Keratinocyte (primary cell): ENCODE results near the gene MYO1D. TPM values are rescaled to one million over a fixed set of nuclear protein-coding genes. Genes with fewer than 3 reads are reported as not detected.

ENCODE experiments used
- DNase-seq: peaks from one replicate; pipeline ENCODE4 v3.0.0-alpha.2; 2011; ENCODE audit warnings: low read depth, missing footprints, low spot score
- FAIRE-seq: peaks from 2 replicates; lab custom pipeline; 2011; peaks lifted over from hg19 to GRCh38; lab: Jason Lieb, UNC
- H2AFZ ChIP-seq: 2 replicates; pipeline ENCODE4 v1.6.0; 2012; ENCODE audit warnings: low read length, control low read depth, inconsistent platforms; ENCODE audit not compliant: control insufficient read depth
- H3K27ac ChIP-seq: 2 replicates; pipeline ENCODE4 v1.5.1; 2011; ENCODE audit warnings: low read length; ENCODE audit not compliant: control insufficient read depth, insufficient read depth
- H3K27me3 ChIP-seq: 3 replicates; pipeline ENCODE4 v1.6.0; 2011; ENCODE audit warnings: low read length; ENCODE audit not compliant: control insufficient read depth, insufficient read depth; ENCODE audit errors: extremely low read depth
- H3K36me3 ChIP-seq, 2 experiments: 2 replicates in 1 of 2; 3 replicates in 1 of 2; pipeline ENCODE4 v1.5.1; 2011; ENCODE audit warnings: low read length in 2 of 2, mild to moderate bottlenecking in 1 of 2; ENCODE audit not compliant: control insufficient read depth in 2 of 2, insufficient read depth in 2 of 2; ENCODE audit errors: extremely low read depth in 1 of 2
- H3K4me1 ChIP-seq: 3 replicates; pipeline ENCODE4 v1.5.1; 2011; ENCODE audit warnings: low read length; ENCODE audit not compliant: control insufficient read depth, insufficient read depth; ENCODE audit errors: extremely low read depth
- H3K4me2 ChIP-seq: 3 replicates; pipeline ENCODE4 v1.6.0; 2011; ENCODE audit warnings: low read depth, low read length; ENCODE audit not compliant: control insufficient read depth, insufficient read depth; ENCODE audit errors: extremely low read depth
- H3K4me3 ChIP-seq, 3 experiments: fragments of 200-600 bp in 1 of 3; sonication (generic) in 1 of 3; 2 replicates in 2 of 3; 3 replicates in 1 of 3; pipeline ENCODE4 v1.5.1; 2011 to 2016; ENCODE audit warnings: low read length in 3 of 3, mild to moderate bottlenecking in 3 of 3, control low read depth in 2 of 3, inconsistent platforms in 1 of 3, low read depth in 1 of 3, mixed read lengths in 1 of 3, mixed run types in 1 of 3, moderate library complexity in 1 of 3; ENCODE audit not compliant: control insufficient read depth in 2 of 3, insufficient read depth in 2 of 3; ENCODE audit errors: extremely low read depth in 1 of 3
- H3K79me2 ChIP-seq: 2 replicates; pipeline ENCODE4 v1.6.0; 2012; ENCODE audit warnings: low read length; ENCODE audit not compliant: control insufficient read depth, insufficient read depth
- H3K9ac ChIP-seq: 3 replicates; pipeline ENCODE4 v1.6.0; 2011; ENCODE audit warnings: low read length; ENCODE audit not compliant: control insufficient read depth, insufficient read depth; ENCODE audit errors: extremely low read depth
- H3K9me1 ChIP-seq: 3 replicates; pipeline ENCODE4 v1.6.0; 2011; ENCODE audit warnings: low read length; ENCODE audit not compliant: control insufficient read depth, insufficient read depth; ENCODE audit errors: extremely low read depth
- H3K9me3 ChIP-seq: 2 replicates; pipeline ENCODE4 v1.5.1; 2012; ENCODE audit warnings: low read depth, low read length; ENCODE audit not compliant: control insufficient read depth
- H4K20me1 ChIP-seq: 3 replicates; pipeline ENCODE4 v1.6.0; 2011; ENCODE audit warnings: low read length; ENCODE audit not compliant: control insufficient read depth, insufficient read depth; ENCODE audit errors: extremely low read depth
- CTCF ChIP-seq, 3 experiments: IDR thresholded peaks in 1 of 3; conservative IDR thresholded peaks in 1 of 3; optimal IDR thresholded peaks in 1 of 3; 2 replicates in 2 of 3; 3 replicates in 1 of 3; pipeline versions ENCODE3 to v1.5.1; 2011; ENCODE audit warnings: low read length in 3 of 3, mild to moderate bottlenecking in 3 of 3, moderate library complexity in 2 of 3, control low read depth in 1 of 3, inconsistent platforms in 1 of 3; ENCODE audit not compliant: insufficient read depth in 2 of 3; ENCODE audit errors: extremely low read depth in 1 of 3
- EZH2 ChIP-seq: IDR thresholded peaks from one replicate; pipeline ENCODE4 v1.6.1; 2012; ENCODE audit warnings: inconsistent platforms, mild to moderate bottlenecking, low read length, moderate library complexity
- dilution Hi-C: fragments of 300-500 bp; cut with MboI; formaldehyde crosslinking; loops from one replicate; pipeline ENCODE4 v1.7.0; 2020; ENCODE audit warnings: low sequenced_read_pairs; ENCODE audit not compliant: extremely low pct_ligation_motif_present
- polyA plus RNA-seq, 5 experiments: library from polyadenylated mRNA; depleted of rRNA in 3 of 5; stranded (reverse) in 3 of 5; stranded (forward) in 1 of 5; unstranded in 1 of 5; fragments of >200 nt; gene quantifications; 1 replicate in 1 of 5; 2 replicates in 3 of 5; 3 replicates in 1 of 5; pipeline versions ENCODE4 v1.2.1 to v1.2.3, GENCODE V29; 2011 to 2012; ENCODE audit warnings: missing spikeins in 2 of 5, low read depth in 1 of 5, low replicate concordance in 1 of 5

The MYO1D gene
- polyA plus RNA-seq, 1 donor (not counting 4 experiments of a cell fraction or from before 2014, with no cell fraction given) = 33.7 TPM

DNA sequence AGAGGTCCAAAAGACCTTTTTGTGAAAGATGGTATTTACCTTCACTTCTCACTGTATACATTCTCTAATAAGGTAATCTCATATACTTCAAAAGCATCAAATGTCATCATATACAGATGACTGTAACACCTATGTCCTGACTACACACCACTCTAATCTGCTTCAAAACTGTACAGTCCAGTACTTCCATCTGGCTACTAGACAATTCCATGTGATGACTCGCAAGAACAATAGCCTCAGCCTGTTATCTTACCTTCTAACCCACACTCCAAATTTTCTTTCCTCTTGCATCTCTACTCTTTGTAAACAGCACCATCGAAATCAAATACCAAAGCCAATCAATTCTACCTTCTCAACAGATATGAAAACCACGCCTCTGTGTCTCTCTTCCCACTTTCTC is 24.1 kb downstream of the MYO1D start:
- no peak overlapping the region for H3K4me3 ChIP-seq
- H2AFZ ChIP-seq = no peak overlapping the region
- H3K9ac ChIP-seq = no peak overlapping the region
- no peaks in the 10 kb centered on the region for H3K9me1 ChIP-seq
- no peaks in the 10 kb centered on the region for H3K9me3 ChIP-seq
- H3K4me2 ChIP-seq = no peak overlapping the region
- no peaks in the 10 kb centered on the region for H3K27me3 ChIP-seq
- peaks cover 12% of the 10 kb centered on the region for H3K79me2 ChIP-seq
- dilution Hi-C loops = no loop called here
- H3K4me1 ChIP-seq = peaks cover 26% of the 10 kb centered on the region
- FAIRE-seq (peak; percentile 58), DNase-seq (no peak)
- TF ChIP-seq CTCF (optimal IDR thresholded peaks at IDR 0.05 in 1 of 3, IDR thresholded peaks at IDR 0.05 in 1 of 3, conservative IDR thresholded peaks at IDR 0.05 in 1 of 3; ENCODE audit: extremely low read depth in 1 of 3, insufficient read depth in 2 of 3, low read length in 3 of 3) = no peak
- no peak overlapping the region for H3K27ac ChIP-seq
- no peaks in the 10 kb centered on the region for H4K20me1 ChIP-seq
- H3K36me3 ChIP-seq = no peaks in the 10 kb centered on the region

GRCh38 chr17:32849879-32850278 is 27.0 kb downstream of the MYO1D start:
- FAIRE-seq (no peak), DNase-seq (no peak)
- Histone ChIP-seq H3K4me3 (no peak overlapping the region), H2AFZ (no peak overlapping the region), H3K9me3 (no peaks in the 10 kb centered on the region), H3K4me1 (peaks cover 31% of the 10 kb centered on the region), H3K27ac (no peak overlapping the region), H3K36me3 (no peaks in the 10 kb centered on the region), H3K79me2 (peaks cover 12% of the 10 kb centered on the region), H3K4me2 (no peak overlapping the region), H3K9ac (no peak overlapping the region), H3K27me3 (no peaks in the 10 kb centered on the region), H4K20me1 (no peaks in the 10 kb centered on the region), H3K9me1 (no peaks in the 10 kb centered on the region)
- dilution Hi-C loops = no loop called here
- no peak for TF ChIP-seq CTCF (optimal IDR thresholded peaks at IDR 0.05 in 1 of 3, IDR thresholded peaks at IDR 0.05 in 1 of 3, conservative IDR thresholded peaks at IDR 0.05 in 1 of 3; ENCODE audit: extremely low read depth in 1 of 3, insufficient read depth in 2 of 3, low read length in 3 of 3)
- TF ChIP-seq EZH2 = no peak
